Astrocyte of the cerebellum (primary cell): Measurements from ENCODE around the gene SEMA4G.

ENCODE experiments used
- DNase-seq: peaks from one replicate; pipeline ENCODE4 v3.0.0-alpha.2; 2011; ENCODE audit warnings: low read depth
- H3K4me3 ChIP-seq: 2 replicates; pipeline ENCODE4 v1.5.1; 2011; ENCODE audit warnings: mild to moderate bottlenecking, low read depth, low read length, moderate library complexity
- CTCF ChIP-seq: IDR thresholded peaks from 2 replicates; pipeline ENCODE4 v1.5.1; 2012; ENCODE audit warnings: low read length, low read depth, moderate library complexity, mild to moderate bottlenecking; ENCODE audit errors: missing control alignments
- in situ Hi-C: cut with HindIII; loops from 2 replicates; pipeline ENCODE4 v1.10.0; 2017; ENCODE audit warnings: low sequenced_read_pairs

Gene SEMA4G

GRCh38 chr10:101000127-101000914 lies 31.0 kb downstream of the SEMA4G start:
- in situ Hi-C loops: no loop called here
- DNase-seq: no peak
- H3K4me3 ChIP-seq: peak overlapping the region; percentile 91
- no peak for TF ChIP-seq CTCF

GRCh38 chr10:101000915-101001658 lies 31.8 kb downstream of the SEMA4G start:
- in situ Hi-C loops: no loop called here
- no peak for TF ChIP-seq CTCF
- H3K4me3 ChIP-seq: peak overlapping the region; percentile 91
- DNase-seq: peak; percentile 55

- no peak for TF ChIP-seq CTCF
- peak overlapping the region; percentile 91 for H3K4me3 ChIP-seq
- no peak for DNase-seq
- in situ Hi-C loops: no loop called here
Measured at GRCh38 chr10:101001659-101002035, 32.3 kb downstream of the SEMA4G start.

GRCh38 chr10:101002456-101002855 lies 33.2 kb downstream of the SEMA4G start:
- in situ Hi-C loops: no loop called here
- no peak for TF ChIP-seq CTCF
- DNase-seq: no peak
- no peak overlapping the region for H3K4me3 ChIP-seq

GRCh38 chr10:101003639-101004206 lies 34.4 kb downstream of the SEMA4G start:
- no peak overlapping the region for H3K4me3 ChIP-seq
- in situ Hi-C loops: no loop called here
- TF ChIP-seq CTCF: no peak

GRCh38 chr10:101005361-101005760 lies 36.1 kb downstream of the SEMA4G start:
- no peak overlapping the region for H3K4me3 ChIP-seq
- no peak for TF ChIP-seq CTCF
- in situ Hi-C loops: no loop called here

More at GRCh38 chr10:101003639-101004206, 34.4 kb downstream of the SEMA4G start:
- DNase-seq: no peak

More at GRCh38 chr10:101005361-101005760, 36.1 kb downstream of the SEMA4G start:
- no peak for DNase-seq
